GM19467 (cell line): ENCODE measurements around the gene IFT27.
"Not testable (repeated sequence)": the region's sequence is repeated elsewhere in the genome, so short reads cannot be mapped to it uniquely, and the experiment has no call there.

Experiments used
- ATAC-seq: cut with Tn5 transposase; IDR thresholded peaks from one replicate; pipeline ENCODE4 v1.9.1; 2021; ENCODE audit warnings: mild to moderate bottlenecking, moderate library complexity; ENCODE audit not compliant: unreplicated experiment

The IFT27 gene

DNA sequence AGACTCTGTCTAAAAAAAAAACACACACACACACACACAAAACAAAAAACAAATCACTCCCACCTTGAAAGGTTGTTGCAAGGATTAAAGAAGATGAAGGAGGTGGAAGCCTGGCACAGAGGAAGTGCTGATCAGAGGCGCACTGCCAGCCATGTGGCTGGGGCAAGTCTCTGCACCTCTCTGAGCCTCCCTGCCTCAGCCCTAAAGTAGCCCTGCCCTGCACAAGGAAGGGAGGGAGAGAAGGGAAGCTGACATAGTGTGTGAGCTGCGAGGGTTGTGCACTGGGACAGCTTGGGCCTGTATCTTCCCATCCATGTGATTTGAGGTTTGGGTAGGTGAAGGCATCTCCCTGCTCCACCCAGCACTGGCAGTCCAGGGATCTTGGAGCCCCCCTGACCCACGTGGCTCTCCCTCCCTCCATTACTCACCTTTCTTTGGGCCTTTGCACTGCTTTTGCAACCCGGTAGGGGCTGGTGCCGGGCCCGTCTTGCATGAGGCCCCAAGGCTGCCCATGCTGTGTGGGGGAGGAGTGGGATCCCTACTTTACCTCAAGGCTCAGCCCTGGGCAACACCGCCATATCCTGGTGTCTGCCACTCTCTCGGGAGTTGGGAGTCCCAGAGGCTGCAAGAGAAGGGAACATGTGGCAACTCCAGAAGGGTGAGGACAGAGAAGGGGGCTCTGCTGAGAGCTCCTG, 30.5 kb downstream of the IFT27 start:
- no peak for ATAC-seq

GRCh38 chr22:36744791-36745190, 31.1 kb downstream of the IFT27 start:
- ATAC-seq = no peak

- ATAC-seq = no peak
Measured at GRCh38 chr22:36744413-36744765, 31.5 kb downstream of the IFT27 start.

DNA sequence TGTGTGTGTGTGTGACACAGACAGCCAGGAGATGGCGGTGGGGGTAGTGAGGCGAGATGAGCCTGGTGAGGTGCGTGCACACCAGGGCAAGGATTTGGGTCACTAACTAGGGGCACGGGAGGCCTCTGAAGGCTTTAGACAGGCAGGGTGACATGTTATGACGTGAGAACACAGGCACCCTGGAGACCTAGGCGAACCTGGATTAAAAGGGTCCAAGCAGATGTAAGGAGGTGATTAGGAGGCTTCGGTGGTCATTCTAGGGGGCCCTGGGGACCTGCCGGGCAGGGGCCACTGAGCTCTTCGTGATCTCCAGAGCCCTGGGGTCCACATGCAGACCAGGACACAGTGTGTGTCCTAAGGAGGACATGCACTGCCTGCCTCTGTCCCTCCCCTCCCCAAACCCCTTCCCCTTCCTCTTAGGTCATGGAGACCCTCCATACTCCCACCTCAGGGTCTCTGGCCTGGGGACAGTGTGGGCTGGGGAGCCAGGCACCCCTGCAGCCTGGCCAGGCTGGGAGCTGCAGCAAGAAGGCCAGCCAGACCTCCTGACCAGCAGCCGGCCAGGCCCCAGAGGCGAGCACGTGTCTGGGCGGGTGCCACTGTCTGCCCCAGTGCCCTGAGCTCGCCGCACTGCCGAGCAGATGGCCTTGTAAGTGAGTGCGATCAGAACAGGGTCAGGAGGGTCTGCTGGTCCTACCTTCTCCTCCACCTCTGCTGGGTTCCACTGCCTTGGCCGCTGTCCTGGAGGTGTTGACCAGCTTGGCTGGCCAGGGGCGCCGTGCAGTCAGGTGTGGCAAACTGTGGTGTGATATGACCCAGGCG, 32.1 kb downstream of the IFT27 start:
- no peak for ATAC-seq

GRCh38 chr22:36743011-36743410, 32.9 kb downstream of the IFT27 start:
- ATAC-seq = no peak

- ATAC-seq = no peak
Measured at GRCh38 chr22:36741968-36742367, 34.0 kb downstream of the IFT27 start.

- no peak for ATAC-seq
Measured at GRCh38 chr22:36741204-36741793, 34.6 kb downstream of the IFT27 start.

DNA sequence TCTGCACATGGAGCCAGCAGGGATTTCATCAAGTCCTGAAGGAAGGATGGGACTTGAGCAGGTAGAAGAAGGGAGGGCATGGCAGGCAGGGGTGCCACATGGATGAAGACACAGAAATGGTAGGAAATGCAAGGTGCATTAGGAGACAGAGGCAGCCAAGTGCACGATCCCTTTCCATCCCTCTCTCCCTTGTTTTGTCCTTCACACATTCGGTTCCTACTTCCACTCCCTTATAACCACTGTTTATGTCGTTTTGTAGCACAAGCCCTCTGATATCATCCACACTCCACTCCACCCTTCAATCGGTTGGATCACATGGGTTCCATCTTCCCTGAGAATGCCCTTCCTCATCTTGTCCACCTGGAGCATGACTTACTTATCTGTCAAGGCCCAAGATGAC, 35.2 kb downstream of the IFT27 start:
- ATAC-seq = no peak

GRCh38 chr22:36739185-36739584, 36.7 kb downstream of the IFT27 start:
- no peak for ATAC-seq

DNA sequence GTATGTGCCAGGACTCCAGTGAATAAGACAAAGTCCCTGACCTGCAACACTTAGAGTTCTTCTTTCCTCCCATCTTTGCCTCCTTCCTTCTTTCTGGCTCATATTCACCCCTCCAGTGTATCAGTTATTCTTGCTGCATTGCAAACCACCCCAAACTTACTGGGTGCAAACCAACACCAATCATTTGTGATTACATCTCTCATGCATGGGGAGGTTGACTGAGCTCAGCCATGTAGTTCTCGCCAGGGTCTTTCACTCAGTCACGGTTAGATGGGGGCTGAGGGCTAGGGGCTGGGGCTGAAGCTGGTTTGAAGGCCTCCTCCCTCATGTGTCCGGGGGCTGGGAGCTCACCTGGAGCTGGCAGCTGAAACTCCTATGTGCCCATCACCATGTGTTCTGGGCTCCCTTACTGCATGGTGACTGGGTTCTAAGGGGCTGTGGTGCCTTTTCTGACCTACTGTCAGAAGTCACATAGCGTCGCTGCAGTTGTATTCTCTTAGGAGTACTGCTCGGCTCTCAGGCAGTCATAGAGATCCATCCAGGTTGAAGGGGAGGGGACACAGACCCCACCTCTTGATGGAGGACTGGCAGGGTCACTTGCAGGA, 37.4 kb downstream of the IFT27 start:
- ATAC-seq = no peak

- ATAC-seq = no peak
Measured at GRCh38 chr22:36737776-36738175, 38.1 kb downstream of the IFT27 start.

- no peak for ATAC-seq
Measured at GRCh38 chr22:36736701-36737320, 39.1 kb downstream of the IFT27 start.

- ATAC-seq = no peak
Measured at GRCh38 chr22:36734171-36735058, 41.5 kb downstream of the IFT27 start.

DNA sequence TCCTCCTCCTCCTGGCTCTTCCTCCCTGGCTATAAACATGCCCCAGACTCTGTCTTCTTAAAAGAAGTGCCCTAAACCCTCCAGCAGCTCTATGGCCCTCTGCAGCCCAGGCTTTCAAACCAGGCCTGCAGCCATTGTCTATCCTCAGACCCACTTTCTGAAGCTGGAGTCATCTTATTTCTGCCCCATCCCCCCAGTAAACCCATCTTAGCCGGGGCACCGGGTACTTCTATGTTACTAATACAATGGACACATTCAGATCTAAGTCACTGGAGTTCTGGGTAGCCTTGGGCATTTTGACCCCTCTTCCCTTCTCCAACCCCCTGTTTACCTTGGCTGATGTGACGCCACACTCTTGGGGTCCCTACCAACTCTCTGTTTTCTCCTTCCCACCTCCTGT, 42.6 kb downstream of the IFT27 start:
- ATAC-seq = no peak

GRCh38 chr22:36732609-36733008, 43.3 kb downstream of the IFT27 start:
- ATAC-seq = no peak

- no peak for ATAC-seq
Measured at GRCh38 chr22:36731916-36732315, 44.0 kb downstream of the IFT27 start.

DNA sequence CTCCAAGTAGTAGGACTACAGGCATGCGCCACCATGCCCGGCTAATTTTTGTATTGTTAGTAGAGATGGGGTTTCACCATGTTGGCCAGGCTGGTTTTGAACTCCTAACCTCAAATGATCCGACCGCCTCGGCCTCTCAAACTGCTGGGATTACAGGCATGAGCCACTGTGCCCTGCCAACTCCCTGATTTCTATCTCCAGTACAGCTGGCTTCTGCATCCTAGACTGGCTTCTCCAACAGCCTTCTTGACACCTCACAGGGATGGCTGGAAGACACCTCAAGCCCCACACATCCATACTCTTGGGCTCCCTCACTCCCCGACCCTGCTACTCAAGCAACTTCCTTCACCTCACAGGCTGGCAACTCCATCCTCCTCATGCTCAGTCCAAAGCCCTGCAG, 44.6 kb downstream of the IFT27 start:
- not testable (repeated sequence) for ATAC-seq

DNA sequence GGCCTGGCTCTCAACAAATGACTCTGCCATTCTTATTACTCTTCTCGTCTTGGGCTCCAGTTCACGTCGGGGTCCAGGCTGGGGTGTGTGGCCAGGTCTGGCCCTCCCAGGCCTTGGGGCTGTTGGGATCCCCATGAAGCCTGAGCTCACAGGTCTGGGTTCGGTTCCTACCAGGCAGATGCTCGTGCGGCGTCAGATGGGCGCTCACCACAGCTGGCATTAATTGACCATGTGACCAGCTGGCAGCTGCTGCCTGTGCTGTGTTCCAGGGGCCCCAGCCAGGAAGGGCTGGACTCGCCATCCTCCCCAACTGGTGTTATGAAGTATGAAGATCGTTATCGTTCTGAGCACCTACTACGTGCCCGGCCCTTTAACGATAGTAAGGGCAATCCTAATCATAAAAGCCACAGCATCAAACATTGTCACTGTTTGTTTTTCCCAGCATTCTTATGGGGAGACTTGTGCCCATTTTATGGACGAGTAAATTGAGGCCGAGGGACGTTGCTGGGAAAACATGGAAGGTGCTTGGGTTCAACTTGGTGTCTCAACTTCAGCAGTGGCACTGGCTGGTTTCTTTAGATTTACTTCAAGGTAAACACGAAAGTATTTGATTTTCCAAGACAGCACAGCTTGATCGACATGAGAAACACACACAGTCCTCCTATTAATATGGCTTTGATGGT, 45.6 kb downstream of the IFT27 start:
- ATAC-seq = no peak

GRCh38 chr22:36729321-36729720, 46.6 kb downstream of the IFT27 start:
- no peak for ATAC-seq

DNA sequence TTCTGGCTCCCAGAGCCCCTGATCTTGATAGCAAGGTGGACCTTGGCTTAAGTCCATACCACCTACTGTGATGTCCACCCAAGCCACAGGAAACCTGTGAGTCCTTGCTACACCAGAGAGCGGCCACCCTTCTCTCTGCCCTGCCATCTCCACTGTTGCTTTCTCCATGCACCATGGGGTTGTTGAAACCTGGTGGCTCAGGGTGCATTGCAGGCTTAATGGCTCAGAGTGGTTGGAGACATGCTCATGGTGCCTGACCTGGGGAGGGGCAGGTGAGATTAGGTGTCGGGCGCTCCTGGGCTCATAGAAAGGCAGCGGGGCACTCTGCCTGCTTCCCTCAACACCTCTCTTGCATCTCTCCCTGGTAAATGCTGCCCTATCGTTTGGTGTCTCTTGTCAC, 47.4 kb downstream of the IFT27 start:
- ATAC-seq = no peak
